Esophagus squamous epithelium (tissue), 5 donors: ENCODE data around the gene TIGD2. TPM values are rescaled to one million over a fixed set of nuclear protein-coding genes. Genes with fewer than 3 reads are reported as not detected.

Source experiments
- DNase-seq: peaks from one replicate; lab custom pipeline; 2025; lab: John Stamatoyannopoulos, UW
- H3K27ac ChIP-seq, 4 donors: fragments of 200-600 bp; sonication (generic); one replicate each; pipeline ENCODE4 v1.5.1; 2016 to 2019; ENCODE audit warnings: mild to moderate bottlenecking in 1 of 4
- H3K27me3 ChIP-seq, 4 donors: fragments of 200-600 bp; sonication (generic); 1 replicate in 3 of 4; 2 replicates in 1 of 4; pipeline versions ENCODE4 v1.5.1 to v1.6.0; 2017 to 2021; ENCODE audit warnings: antibody characterized with exemption in 1 of 4
- H3K36me3 ChIP-seq, 3 donors: fragments of 200-600 bp; sonication (generic); one replicate each; pipeline ENCODE4 v1.5.1; 2016 to 2019
- H3K4me1 ChIP-seq, 3 donors: fragments of 200-600 bp; sonication (generic); one replicate each; pipeline ENCODE4 v1.5.1; 2017 to 2019
- H3K4me3 ChIP-seq, 4 donors: fragments of 200-600 bp; sonication (generic); 1 replicate in 3 of 4; 2 replicates in 1 of 4; pipeline ENCODE4 v1.5.1; 2016 to 2019; ENCODE audit warnings: mild to moderate bottlenecking in 2 of 4, moderate library complexity in 1 of 4
- H3K9me3 ChIP-seq, 3 donors: fragments of 200-600 bp; sonication (generic); one replicate each; pipeline ENCODE4 v1.5.1; 2016 to 2019
- POLR2A ChIP-seq, 4 donors: fragments of 450-650 bp; IDR thresholded peaks; one replicate each; pipeline ENCODE4 v1.6.1; 2017; ENCODE audit warnings: antibody characterized with exemption in 4 of 4, mild to moderate bottlenecking in 4 of 4, moderate library complexity in 3 of 4
- WGBS, 2 donors: methylation state at CpG; one replicate each; pipeline ENCODE4 v1.1.5; 2018; 5-methylcytosine and 5-hydroxymethylcytosine counted together
- intact Hi-C: fragments of 100-400 bp; cut with DNase I; formaldehyde crosslinking; loops from one replicate; pipeline ENCODE4 v1.15.0; 2022
- total RNA-seq, 4 donors: library from RNA; depleted of rRNA; stranded (reverse); fragments of >200 nt; gene quantifications; one replicate each; pipeline ENCODE4 v1.1.0, GENCODE V29; 2016
- TF ChIP-seq, protein P1 (sequence below), 6 experiments: fragments of 450-650 bp in 4 of 6; fragments of 200-600 bp in 2 of 6; sonication (generic) in 2 of 6; IDR thresholded peaks; one replicate each; pipeline ENCODE4 v1.5.1; 2016 to 2019; ENCODE audit warnings: antibody characterized with exemption in 6 of 6, mild to moderate bottlenecking in 4 of 6, moderate library complexity in 4 of 6
- donor health status: DM: yes; HTN: yes; CAD: no.

TIGD2 gene
- total RNA-seq: 1 to 10 TPM; 1.2 to 8.5 (median 5.8) TPM

DNA sequence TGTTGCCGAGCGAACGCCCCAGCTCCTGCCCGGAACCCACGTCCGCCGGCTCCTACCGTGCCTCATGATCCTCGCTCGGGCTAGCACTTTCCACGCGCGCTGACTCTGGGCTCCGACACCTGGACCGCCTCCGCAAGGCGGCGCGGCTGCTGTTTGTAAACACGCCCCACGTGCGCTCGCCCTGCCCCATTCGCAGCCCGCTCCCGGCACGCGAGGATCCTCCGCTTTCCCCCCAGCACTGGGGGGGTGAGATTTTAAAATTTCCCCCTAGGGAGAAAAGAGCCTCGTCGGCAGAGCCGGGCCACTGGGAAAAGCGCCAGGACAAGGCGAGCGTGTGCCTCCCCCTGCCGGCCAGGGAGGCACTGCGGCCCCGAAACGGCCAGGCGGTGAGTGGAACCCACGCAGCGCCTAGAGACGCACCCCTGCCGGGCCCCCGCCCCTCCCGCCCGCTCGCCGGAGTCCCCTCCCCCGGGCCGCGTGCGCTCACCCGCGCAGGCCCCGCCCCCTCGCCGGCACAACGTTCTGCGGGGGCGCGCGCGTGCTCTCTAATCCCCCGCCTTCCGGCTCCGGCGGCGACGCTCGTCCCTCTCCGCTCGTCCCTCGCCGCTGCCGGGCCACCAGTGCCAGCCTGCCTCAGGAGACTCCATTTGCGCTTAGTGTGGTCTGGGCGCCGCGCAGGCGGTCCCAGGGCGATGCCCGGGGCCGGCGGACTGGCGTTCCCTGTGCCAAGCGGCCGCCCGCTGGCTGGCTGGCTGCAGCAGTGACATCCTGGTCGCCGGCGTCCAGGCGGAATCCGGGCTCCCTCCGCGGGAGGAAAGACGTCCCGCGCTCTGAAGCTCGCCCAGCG, at the start of gene TIGD2:
TSS of gene TIGD2 (plus strand) at position 548 of the 847 bp plus-strand sequence. CDS start 1,442 bp downstream, outside the sequence.
- no peaks in the 10 kb centered on the region for H3K9me3 ChIP-seq
- peak; percentile 37 for DNase-seq
- TF ChIP-seq, protein P1, sequence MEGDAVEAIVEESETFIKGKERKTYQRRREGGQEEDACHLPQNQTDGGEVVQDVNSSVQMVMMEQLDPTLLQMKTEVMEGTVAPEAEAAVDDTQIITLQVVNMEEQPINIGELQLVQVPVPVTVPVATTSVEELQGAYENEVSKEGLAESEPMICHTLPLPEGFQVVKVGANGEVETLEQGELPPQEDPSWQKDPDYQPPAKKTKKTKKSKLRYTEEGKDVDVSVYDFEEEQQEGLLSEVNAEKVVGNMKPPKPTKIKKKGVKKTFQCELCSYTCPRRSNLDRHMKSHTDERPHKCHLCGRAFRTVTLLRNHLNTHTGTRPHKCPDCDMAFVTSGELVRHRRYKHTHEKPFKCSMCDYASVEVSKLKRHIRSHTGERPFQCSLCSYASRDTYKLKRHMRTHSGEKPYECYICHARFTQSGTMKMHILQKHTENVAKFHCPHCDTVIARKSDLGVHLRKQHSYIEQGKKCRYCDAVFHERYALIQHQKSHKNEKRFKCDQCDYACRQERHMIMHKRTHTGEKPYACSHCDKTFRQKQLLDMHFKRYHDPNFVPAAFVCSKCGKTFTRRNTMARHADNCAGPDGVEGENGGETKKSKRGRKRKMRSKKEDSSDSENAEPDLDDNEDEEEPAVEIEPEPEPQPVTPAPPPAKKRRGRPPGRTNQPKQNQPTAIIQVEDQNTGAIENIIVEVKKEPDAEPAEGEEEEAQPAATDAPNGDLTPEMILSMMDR (IDR thresholded peaks at IDR 0.05): peak; percentile 75 to 92 (median 82)
- TF ChIP-seq POLR2A (IDR thresholded peaks at IDR 0.05): peak in 2 of 4 donors; percentile 71 to 77
- 0% methylated on average over 2 to 11 of the region's 101 CpGs for WGBS, 2 donors
- no peaks in the 10 kb centered on the region for H3K36me3 ChIP-seq
- H3K4me1 ChIP-seq: peaks cover 0 to 23% (median 14%) of the 10 kb centered on the region in 3 donors
- H3K4me3 ChIP-seq: peak within 1 kb of the TSS; percentile 72 to 98 (median 86)
- intact Hi-C loops: loop anchor here (5.0 kb wide), 1 partner anchor 289 kb away; no protein-coding TSS in a partner anchor
- peak within 1 kb of the TSS; percentile 84 to 93 (median 90) for H3K27ac ChIP-seq
- peaks cover 0 to 11% (median 0%) of the 10 kb centered on the region in 4 donors for H3K27me3 ChIP-seq

DNA sequence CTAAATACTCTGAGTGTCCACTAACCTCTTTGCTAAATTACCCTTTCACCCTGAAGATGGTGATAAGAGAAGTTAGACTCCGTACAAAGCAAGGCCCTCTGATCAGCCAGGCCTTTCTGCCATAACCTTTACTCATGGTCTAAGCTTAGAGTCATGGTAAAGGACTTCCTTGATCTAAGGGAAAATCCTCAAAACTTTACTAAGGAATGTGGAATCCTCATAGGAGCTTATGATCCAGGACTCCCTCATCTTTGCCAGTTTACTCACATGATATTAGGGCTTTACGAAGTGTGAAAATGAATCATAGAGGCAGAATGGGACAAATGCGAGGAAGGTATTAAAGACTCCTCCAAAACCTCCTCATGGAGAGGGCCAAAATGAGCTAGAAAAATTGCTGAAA, 46.5 kb upstream of the TIGD2 start:
- Histone ChIP-seq H3K4me1 (no peaks in the 10 kb centered on the region), H3K27me3 (no peaks in the 10 kb centered on the region), H3K9me3 (no peaks in the 10 kb centered on the region), H3K27ac (no peak overlapping the region), H3K4me3 (no peak overlapping the region), H3K36me3 (no peaks in the 10 kb centered on the region)
- TF ChIP-seq, protein P1 (IDR thresholded peaks at IDR 0.05): no peak
- no peak for TF ChIP-seq POLR2A (IDR thresholded peaks at IDR 0.05)
- WGBS, 2 donors: 30 to 57% methylated on average over 3 of the region's 3 CpGs
- no peak for DNase-seq
- intact Hi-C loops: no loop called here

DNA sequence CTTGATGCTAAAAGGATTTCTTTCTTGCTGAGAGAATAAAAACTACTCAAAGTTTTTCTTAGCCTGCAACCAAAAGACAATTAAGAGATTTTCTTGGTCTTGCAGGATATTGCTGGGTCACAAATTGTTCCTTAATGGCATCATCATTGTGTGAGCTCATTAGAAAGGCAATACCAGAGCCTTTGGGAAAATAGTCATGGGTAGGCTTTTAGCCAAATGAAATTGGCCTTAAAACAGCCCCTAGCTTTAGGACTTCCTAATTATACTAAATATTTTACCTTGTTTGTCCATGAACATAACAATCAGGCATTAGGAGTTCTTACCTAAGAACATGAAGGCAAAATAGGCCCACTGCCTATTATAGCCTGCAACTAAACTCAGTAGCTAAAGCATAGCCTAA, 43.9 kb upstream of the TIGD2 start:
- H3K27me3 ChIP-seq: no peaks in the 10 kb centered on the region
- no peak overlapping the region for H3K27ac ChIP-seq
- no peaks in the 10 kb centered on the region for H3K9me3 ChIP-seq
- no peak for DNase-seq
- H3K4me1 ChIP-seq: no peaks in the 10 kb centered on the region
- intact Hi-C loops: no loop called here
- H3K36me3 ChIP-seq: no peaks in the 10 kb centered on the region
- TF ChIP-seq, protein P1 (IDR thresholded peaks at IDR 0.05): no peak
- no peak for TF ChIP-seq POLR2A (IDR thresholded peaks at IDR 0.05)
- H3K4me3 ChIP-seq: no peak overlapping the region

DNA sequence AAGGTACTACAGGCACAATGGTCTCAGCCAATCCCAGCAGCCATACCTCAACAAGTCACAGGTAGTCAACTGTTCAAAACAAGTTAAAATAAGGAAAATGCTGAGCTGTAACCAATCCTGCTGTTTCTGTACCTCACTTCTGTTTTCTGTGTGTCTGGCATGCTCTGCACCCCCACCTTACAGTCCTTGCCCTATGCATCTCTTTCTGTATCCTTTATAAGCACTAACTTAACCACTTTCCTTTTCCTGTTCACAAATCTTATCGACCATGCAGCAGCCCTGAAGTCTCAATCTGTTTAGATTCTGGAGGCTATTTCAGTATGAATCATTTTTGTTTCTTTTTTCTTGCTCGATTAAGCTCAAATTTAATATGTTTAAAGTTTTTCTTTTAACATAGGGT, 41.9 kb upstream of the TIGD2 start:
- no peak overlapping the region for H3K27ac ChIP-seq
- TF ChIP-seq, protein P1 (IDR thresholded peaks at IDR 0.05): no peak
- TF ChIP-seq POLR2A (IDR thresholded peaks at IDR 0.05): no peak
- no peak overlapping the region for H3K4me3 ChIP-seq
- intact Hi-C loops: no loop called here
- H3K27me3 ChIP-seq: no peaks in the 10 kb centered on the region
- no peaks in the 10 kb centered on the region for H3K4me1 ChIP-seq
- WGBS, 2 donors: 55 to 58% methylated on average over 2 of the region's 2 CpGs
- H3K36me3 ChIP-seq: no peaks in the 10 kb centered on the region
- no peaks in the 10 kb centered on the region for H3K9me3 ChIP-seq
- DNase-seq: no peak

DNA sequence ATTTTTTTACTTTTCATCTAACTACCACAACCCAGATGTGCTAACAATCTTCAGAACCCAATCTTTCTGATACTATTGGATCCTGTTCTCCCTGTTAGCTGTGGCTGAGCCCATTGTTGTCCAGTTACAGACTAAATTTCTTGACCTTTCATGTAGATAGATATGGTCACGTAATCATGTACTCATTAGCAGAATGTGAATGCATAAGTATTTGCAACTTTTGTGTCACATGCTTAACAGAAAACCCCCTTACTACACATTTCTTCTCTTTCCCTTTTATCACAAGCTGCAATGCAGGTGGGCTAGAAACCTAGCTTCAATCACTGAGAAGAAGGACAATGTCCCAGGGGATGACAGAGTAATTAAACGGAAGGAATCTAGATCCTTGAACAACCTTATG, 41.3 kb upstream of the TIGD2 start:
- H3K27ac ChIP-seq: no peak overlapping the region
- H3K9me3 ChIP-seq: no peaks in the 10 kb centered on the region
- H3K36me3 ChIP-seq: no peaks in the 10 kb centered on the region
- H3K4me3 ChIP-seq: no peak overlapping the region
- no peaks in the 10 kb centered on the region for H3K27me3 ChIP-seq
- 82 to 93% methylated on average over 2 of the region's 2 CpGs for WGBS, 2 donors
- intact Hi-C loops: no loop called here
- H3K4me1 ChIP-seq: no peaks in the 10 kb centered on the region
- DNase-seq: no peak
- TF ChIP-seq, protein P1 (IDR thresholded peaks at IDR 0.05): no peak
- TF ChIP-seq POLR2A (IDR thresholded peaks at IDR 0.05): no peak
